CD14-positive monocyte (primary cell): ENCODE results near the gene GRAMD2B. TPM values are rescaled to one million over a fixed set of nuclear protein-coding genes. Genes with fewer than 3 reads are reported as not detected.

Experiments
- DNase-seq, 3 donors: peaks; one replicate each; pipeline ENCODE4 v3.0.0-alpha.2; 2011 to 2022
- H2AFZ ChIP-seq: 2 replicates; pipeline ENCODE4 v1.6.0; 2012; ENCODE audit warnings: mild to moderate bottlenecking, low read depth, low read length, inconsistent platforms; ENCODE audit not compliant: insufficient read depth, poor library complexity, severe bottlenecking
- H3K27ac ChIP-seq, 2 donors: 1 replicate in 1 of 2; 2 replicates in 1 of 2; pipeline ENCODE4 v1.5.1; 2012 to 2013; ENCODE audit warnings: low read length in 2 of 2, control low read depth in 1 of 2, inconsistent platforms in 1 of 2, low read depth in 1 of 2, mild to moderate bottlenecking in 1 of 2
- H3K27me3 ChIP-seq, 2 donors: one replicate each; pipeline versions ENCODE4 v1.6.0 to v1.6.1; 2011 to 2013; ENCODE audit warnings: low read length in 2 of 2; ENCODE audit not compliant: control insufficient read depth in 2 of 2, insufficient read depth in 2 of 2
- H3K36me3 ChIP-seq, 2 donors: replicated peaks in 1 of 2; 1 replicate in 1 of 2; 2 replicates in 1 of 2; pipeline versions ENCODE4 v1.5.1 to v1.6.1; 2012 to 2013; ENCODE audit warnings: low read length in 2 of 2, control low read depth in 1 of 2, inconsistent platforms in 1 of 2, mild to moderate bottlenecking in 1 of 2; ENCODE audit not compliant: insufficient read depth in 2 of 2, control insufficient read depth in 1 of 2
- H3K4me1 ChIP-seq, 2 donors: 1 replicate in 1 of 2; 2 replicates in 1 of 2; pipeline versions ENCODE4 v1.5.1 to v1.6.1; 2012 to 2013; ENCODE audit warnings: low read length in 2 of 2, control low read depth in 1 of 2, inconsistent platforms in 1 of 2, mild to moderate bottlenecking in 1 of 2, moderate library complexity in 1 of 2; ENCODE audit not compliant: insufficient read depth in 2 of 2, control insufficient read depth in 1 of 2
- H3K4me2 ChIP-seq: replicated peaks from 2 replicates; pipeline ENCODE3; 2012; ENCODE audit warnings: low read length, moderate library complexity, mild to moderate bottlenecking; ENCODE audit not compliant: poor library complexity, severe bottlenecking; ENCODE audit errors: extremely low read depth
- H3K4me3 ChIP-seq, 3 experiments: fragments of 200-600 bp in 1 of 3; sonication (generic) in 1 of 3; replicated peaks in 1 of 3; 1 replicate in 2 of 3; 2 replicates in 1 of 3; pipeline ENCODE4 v1.5.1; 2011 to 2013; ENCODE audit warnings: low read length in 3 of 3, mild to moderate bottlenecking in 3 of 3, control low read depth in 2 of 3, low read depth in 2 of 3, inconsistent platforms in 1 of 3, moderate library complexity in 1 of 3
- H3K79me2 ChIP-seq: 2 replicates; pipeline ENCODE4 v1.6.0; 2012; ENCODE audit warnings: mild to moderate bottlenecking, control low read depth, inconsistent platforms, low read length, moderate library complexity; ENCODE audit not compliant: insufficient read depth
- H3K9ac ChIP-seq: 2 replicates; pipeline ENCODE4 v1.6.0; 2017; ENCODE audit warnings: low read length, mild to moderate bottlenecking; ENCODE audit not compliant: insufficient read depth, poor library complexity, severe bottlenecking
- H3K9me3 ChIP-seq, 2 donors: replicated peaks in 1 of 2; 1 replicate in 1 of 2; 2 replicates in 1 of 2; pipeline versions ENCODE4 v1.5.1 to v1.6.1; 2012 to 2013; ENCODE audit warnings: low read length in 2 of 2, control low read depth in 1 of 2; ENCODE audit not compliant: control insufficient read depth in 1 of 2, insufficient read depth in 1 of 2
- H4K20me1 ChIP-seq: 2 replicates; pipeline ENCODE4 v1.6.0; 2012; ENCODE audit warnings: mild to moderate bottlenecking, low read length, control low read depth, moderate library complexity; ENCODE audit not compliant: insufficient read depth
- H3K27ac Mint-ChIP-seq, 7 donors: one replicate each; pipeline ENCODE4 v1.8.0; 2020; ENCODE audit warnings: mild to moderate bottlenecking in 7 of 7, mixed read lengths in 7 of 7, moderate library complexity in 6 of 7, inconsistent platforms in 2 of 7
- H3K27me3 Mint-ChIP-seq, 3 donors: one replicate each; pipeline ENCODE4 v1.8.0; 2021 to 2022; ENCODE audit warnings: low read depth in 3 of 3, mild to moderate bottlenecking in 3 of 3, mixed read lengths in 3 of 3, moderate library complexity in 3 of 3, inconsistent platforms in 1 of 3
- H3K36me3 Mint-ChIP-seq, 2 donors: one replicate each; pipeline ENCODE4 v1.8.0; 2020; ENCODE audit warnings: mixed read lengths in 2 of 2, inconsistent platforms in 1 of 2, mild to moderate bottlenecking in 1 of 2
- H3K4me1 Mint-ChIP-seq: one replicate; pipeline ENCODE4 v1.8.0; 2020; ENCODE audit warnings: mild to moderate bottlenecking, mixed read lengths
- H3K4me3 Mint-ChIP-seq, 2 donors: one replicate each; pipeline ENCODE4 v1.8.0; 2020; ENCODE audit warnings: mild to moderate bottlenecking in 2 of 2, mixed read lengths in 2 of 2, moderate library complexity in 1 of 2
- H3K9me3 Mint-ChIP-seq, 7 donors: one replicate each; pipeline ENCODE4 v1.8.0; 2020 to 2022; ENCODE audit warnings: mixed read lengths in 7 of 7, mild to moderate bottlenecking in 6 of 7, moderate library complexity in 6 of 7, inconsistent platforms in 2 of 7
- CTCF ChIP-seq: fragments of 200-600 bp; IDR thresholded peaks from one replicate; pipeline ENCODE4 v1.8.0; 2022; ENCODE audit warnings: antibody characterized with exemption, mild to moderate bottlenecking
- WGBS: methylation state at CpG from one replicate; pipeline ENCODE4 v1.1.5; 2013; ENCODE audit warnings: missing lambda C conversion rate; ENCODE audit not compliant: insufficient coverage; 5-methylcytosine and 5-hydroxymethylcytosine counted together
- intact Hi-C, 2 donors: fragments of 100-400 bp; cut with micrococcal nuclease; formaldehyde crosslinking; loops; one replicate each; pipeline versions ENCODE4 v1.15.0 to v1.15.1; 2023
- polyA plus RNA-seq, 3 donors: library from polyadenylated mRNA; depleted of rRNA in 1 of 3; unstranded in 2 of 3; stranded (reverse) in 1 of 3; fragments of 300-500 nt in 2 of 3; fragments of >200 nt in 1 of 3; fragmentation: Illumina TruSeq in 2 of 3; gene quantifications; 1 replicate in 2 of 3; 2 replicates in 1 of 3; pipeline ENCODE4 v1.2.3, GENCODE V29; 2012 to 2021

The GRAMD2B gene
- polyA plus RNA-seq, 3 donors: 0.79 to 1.2 (median 1.1) TPM

- no peak overlapping the region for H3K27ac ChIP-seq
- H3K9me3 Mint-ChIP-seq: peaks cover 0 to 1% (median 0%) of the 10 kb centered on the region in 7 donors
- no peak overlapping the region for H3K4me3 ChIP-seq
- no peaks in the 10 kb centered on the region for H3K4me1 ChIP-seq
- H3K4me1 Mint-ChIP-seq: no peaks in the 10 kb centered on the region
- 93% methylated on average over 2 of the region's 4 CpGs for WGBS
- no peaks in the 10 kb centered on the region for H3K36me3 ChIP-seq
- H3K27ac Mint-ChIP-seq: no peak overlapping the region
- H3K27me3 Mint-ChIP-seq: peaks cover 1 to 5% (median 3%) of the 10 kb centered on the region in 3 donors
- no peak for TF ChIP-seq CTCF
- no peak overlapping the region for H3K9ac ChIP-seq
- H3K79me2 ChIP-seq: no peaks in the 10 kb centered on the region
- no peak overlapping the region for H2AFZ ChIP-seq
- intact Hi-C loops: no loop called here
- H3K9me3 ChIP-seq: no peaks in the 10 kb centered on the region
- no peak overlapping the region for H3K4me3 Mint-ChIP-seq
- DNase-seq: no peak
- H3K36me3 Mint-ChIP-seq: no peaks in the 10 kb centered on the region
- no peak overlapping the region for H3K4me2 ChIP-seq
- H4K20me1 ChIP-seq: no peaks in the 10 kb centered on the region
- no peaks in the 10 kb centered on the region for H3K27me3 ChIP-seq
Observed at GRCh38 chr5:126535856-126536545, 112.8 kb downstream of the GRAMD2B start.

- no peaks in the 10 kb centered on the region for H3K4me1 ChIP-seq
- no peaks in the 10 kb centered on the region for H3K9me3 ChIP-seq
- no peak overlapping the region for H3K4me3 ChIP-seq
- no peak overlapping the region for H3K4me3 Mint-ChIP-seq
- no peak overlapping the region for H2AFZ ChIP-seq
- peaks cover 1 to 3% (median 3%) of the 10 kb centered on the region in 3 donors for H3K27me3 Mint-ChIP-seq
- no peak overlapping the region for H3K27ac Mint-ChIP-seq
- no peaks in the 10 kb centered on the region for H3K36me3 ChIP-seq
- TF ChIP-seq CTCF: no peak
- intact Hi-C loops: no loop called here
- no peak overlapping the region for H3K9ac ChIP-seq
- no peaks in the 10 kb centered on the region for H4K20me1 ChIP-seq
- H3K9me3 Mint-ChIP-seq: peaks cover 0 to 1% (median 0%) of the 10 kb centered on the region in 7 donors
- H3K36me3 Mint-ChIP-seq: no peaks in the 10 kb centered on the region
- H3K27ac ChIP-seq: no peak overlapping the region
- no peaks in the 10 kb centered on the region for H3K79me2 ChIP-seq
- H3K4me1 Mint-ChIP-seq: no peaks in the 10 kb centered on the region
- 44% methylated on average over 2 of the region's 3 CpGs for WGBS
- no peak for DNase-seq
- no peaks in the 10 kb centered on the region for H3K27me3 ChIP-seq
- no peak overlapping the region for H3K4me2 ChIP-seq
Observed at GRCh38 chr5:126536874-126537273, 113.7 kb downstream of the GRAMD2B start.
